HEK293 (cell line): ENCODE results near the gene SIK2.

ENCODE experiments used
- CTCF ChIA-PET: fragments of 350-600 bp; formaldehyde crosslinking; extraction: SDS; loops from one replicate; lab custom pipeline; 2021; ENCODE audit warnings: antibody characterized with exemption; lab: Yijun Ruan, JAX
- POLR2A ChIA-PET: fragments of 300-600 bp; formaldehyde crosslinking; extraction: SDS; loops from one replicate; lab custom pipeline; 2020; ENCODE audit warnings: antibody characterized with exemption, inconsistent platforms; lab: Yijun Ruan, JAX
- H3K27ac ChIP-seq: fragments of 200-500 bp; sonication (Bioruptor generic); 2 replicates; pipeline ENCODE4 v1.5.1; 2014; ENCODE audit warnings: low read depth, low read length, control low read depth, inconsistent platforms; ENCODE audit errors: extremely low read depth
- H3K36me3 ChIP-seq, 2 experiments: fragments of 200-500 bp in 1 of 2; sonication (Bioruptor generic) in 1 of 2; 1 replicate in 1 of 2; 2 replicates in 1 of 2; pipeline ENCODE4 v1.5.1; 2014 to 2017; ENCODE audit warnings: inconsistent platforms in 2 of 2, low read length in 2 of 2; ENCODE audit not compliant: control insufficient read depth in 2 of 2, insufficient read depth in 1 of 2
- H3K4me1 ChIP-seq: fragments of 200-500 bp; sonication (Bioruptor generic); 2 replicates; pipeline ENCODE4 v1.5.1; 2014; ENCODE audit warnings: mild to moderate bottlenecking, low read length, inconsistent platforms; ENCODE audit not compliant: control insufficient read depth, insufficient read depth
- H3K4me3 ChIP-seq: 2 replicates; pipeline ENCODE4 v1.5.1; 2011; ENCODE audit warnings: low read depth, mild to moderate bottlenecking, control low read depth, low read length, moderate library complexity
- H3K9me3 ChIP-seq: fragments of 200-500 bp; sonication (Bioruptor generic); 2 replicates; pipeline ENCODE4 v1.5.1; 2014; ENCODE audit warnings: low read depth, low read length, inconsistent platforms; ENCODE audit not compliant: control insufficient read depth, insufficient read depth
- RBAK ChIP-seq: fragments of 450-650 bp; formaldehyde crosslinking; IDR thresholded peaks from 2 replicates; pipeline ENCODE4 v1.5.1; 2016; ENCODE audit warnings: missing biosample characterization, missing genetic modification characterization
- ZBTB17 ChIP-seq: fragments of 450-650 bp; formaldehyde crosslinking; IDR thresholded peaks from 2 replicates; pipeline ENCODE4 v1.5.1; 2016; ENCODE audit warnings: missing biosample characterization, missing genetic modification characterization
- ZIC2 ChIP-seq: fragments of 450-650 bp; formaldehyde crosslinking; IDR thresholded peaks from 2 replicates; pipeline ENCODE4 v1.5.1; 2016; ENCODE audit warnings: missing biosample characterization, missing genetic modification characterization

SIK2 gene

GRCh38 chr11:111779118-111779517 lies 176.9 kb downstream of the SIK2 start:
- no peaks in the 10 kb centered on the region for H3K36me3 ChIP-seq
- no peak overlapping the region for H3K27ac ChIP-seq
- H3K4me1 ChIP-seq: no peaks in the 10 kb centered on the region
- H3K4me3 ChIP-seq: no peak overlapping the region
- TF ChIP-seq ZBTB17 (tag by site-specific recombination) (no peak), ZIC2 (no peak), RBAK (tag by site-specific recombination) (no peak)
- POLR2A ChIA-PET: no interaction called here
- no peaks in the 10 kb centered on the region for H3K9me3 ChIP-seq
- CTCF ChIA-PET: interaction anchor here (0.6 to 5.3 kb wide), 11 partner anchors 11 to 325 kb away, joined by 3 to 38 read pairs (median 5); partner anchors contain the start of gene PPP2R1B
